ENCODE data around the gene SPON2. TPM values are rescaled to one million over a fixed set of nuclear protein-coding genes. Genes with fewer than 3 reads are reported as not detected.

The SPON2 gene
- total and polyA plus RNA-seq, 8 donors, result 3.1 to 45.2 (median 11.0) TPM

GRCh38 chr4:1218634-1219565, 46.5 kb upstream of the SPON2 start:
- intact Hi-C loops (cut with DNase I), result no loop called here
- ATAC-seq (no peak), DNase-seq (no peak), FAIRE-seq (no peak)
- Histone ChIP-seq H3K36me3 (peaks cover 11 to 44% (median 24%) of the 10 kb centered on the region in 3 donors), H3K27me3 (no peaks in the 10 kb centered on the region), H3K4me3 (no peak overlapping the region), H3K27ac (no peak overlapping the region), H3K9me3 (no peaks in the 10 kb centered on the region), H3K4me1 (no peaks in the 10 kb centered on the region)
- WGBS, 2 donors, result 86 to 88% methylated on average over 21 of the region's 21 CpGs
- TF ChIP-seq CTCF (IDR thresholded peaks at IDR 0.05), result no peak

GRCh38 chr4:1217366-1217765, 45.0 kb upstream of the SPON2 start:
- H3K4me3 ChIP-seq, result no peak overlapping the region

GRCh38 chr4:1216869-1217294, 44.5 kb upstream of the SPON2 start:
- DNase-seq (no peak), FAIRE-seq (no peak), ATAC-seq (no peak)
- no peak overlapping the region for H3K27ac ChIP-seq
- no peak for TF ChIP-seq CTCF (IDR thresholded peaks at IDR 0.05)
- H3K36me3 ChIP-seq, result peaks cover 11 to 50% (median 17%) of the 10 kb centered on the region in 3 donors
- 86 to 88% methylated on average over 21 of the region's 21 CpGs for WGBS, 2 donors
- H3K27me3 ChIP-seq, result no peaks in the 10 kb centered on the region
- intact Hi-C loops (cut with DNase I), result no loop called here
- H3K4me1 ChIP-seq, result peaks cover 0 to 9% (median 6%) of the 10 kb centered on the region in 3 donors
- H3K9me3 ChIP-seq, result no peaks in the 10 kb centered on the region
- no peak overlapping the region for H3K4me3 ChIP-seq

More at GRCh38 chr4:1217366-1217765, 45.0 kb upstream of the SPON2 start:
- Histone ChIP-seq H3K36me3 (peaks cover 11 to 47% (median 15%) of the 10 kb centered on the region in 3 donors), H3K27me3 (no peaks in the 10 kb centered on the region), H3K9me3 (no peaks in the 10 kb centered on the region), H3K4me1 (peaks cover 0 to 4% (median 3%) of the 10 kb centered on the region in 3 donors), H3K27ac (no peak overlapping the region)
- WGBS, 2 donors, result 95 to 96% methylated on average over 27 of the region's 27 CpGs
- ATAC-seq, result no peak
- DNase-seq, result no peak
- TF ChIP-seq CTCF (IDR thresholded peaks at IDR 0.05), result no peak
- intact Hi-C loops (cut with DNase I), result no loop called here
- no peak for FAIRE-seq

GRCh38 chr4:1216076-1216614, 43.8 kb upstream of the SPON2 start:
- ATAC-seq (no peak), DNase-seq (no peak), FAIRE-seq (no peak)
- Histone ChIP-seq H3K27ac (no peak overlapping the region), H3K9me3 (no peaks in the 10 kb centered on the region), H3K4me1 (peaks cover 5 to 17% (median 10%) of the 10 kb centered on the region in 3 donors), H3K27me3 (no peaks in the 10 kb centered on the region), H3K4me3 (no peak overlapping the region), H3K36me3 (peaks cover 11 to 50% (median 17%) of the 10 kb centered on the region in 3 donors)
- intact Hi-C loops (cut with DNase I), result no loop called here
- WGBS, 2 donors, result 95 to 96% methylated on average over 34 of the region's 34 CpGs
- TF ChIP-seq CTCF (IDR thresholded peaks at IDR 0.05), result no peak

All from pancreas (tissue), 10 donors.